Caco-2 (cell line): Measurements from ENCODE around the gene RACK1. TPM values are rescaled to one million over a fixed set of nuclear protein-coding genes. Genes with fewer than 3 reads are reported as not detected.
"Not testable (repeated sequence)": the region's sequence is repeated elsewhere in the genome, so short reads cannot be mapped to it uniquely, and the experiment has no call there.

Experiments
- BruUV-seq: library from RNA; stranded (reverse); fragments of 400-500 nt; replicated peaks from 2 replicates; lab custom pipeline; 2021; lab: Mats Ljungman, UMichigan
- CTCF ChIA-PET: fragments of 300-600 bp; sonication (Branson Sonifier 250); formaldehyde crosslinking; loops from one replicate; lab custom pipeline; 2022; ENCODE audit warnings: antibody characterized with exemption; lab: Charles Lee
- POLR2A ChIA-PET: fragments of 300-600 bp; sonication (Branson Sonifier 250); formaldehyde crosslinking; loops from one replicate; lab custom pipeline; 2022; ENCODE audit warnings: antibody characterized with exemption; lab: Charles Lee
- DNase-seq, 2 experiments: peaks; one replicate each; pipeline versions ENCODE4 v3.0.0 to v3.0.0-alpha.2; 2020 to 2022
- H3K27me3 ChIP-seq: replicated peaks from 2 replicates; pipeline ENCODE4 v1.6.0; 2011; ENCODE audit warnings: low read length; ENCODE audit not compliant: control insufficient read depth, insufficient read depth
- H3K36me3 ChIP-seq: 2 replicates; pipeline ENCODE4 v1.5.1; 2011; ENCODE audit warnings: low read length; ENCODE audit not compliant: control insufficient read depth, insufficient read depth
- H3K4me1 ChIP-seq: fragments of 250-450 bp; sonication (Bioruptor Pico); 2 replicates; pipeline ENCODE4 v1.5.1; 2020; ENCODE audit warnings: mild to moderate bottlenecking
- H3K4me3 ChIP-seq: 2 replicates; pipeline ENCODE4 v1.5.1; 2011; ENCODE audit warnings: low read depth, mild to moderate bottlenecking, control low read depth, low read length
- H3K9me3 ChIP-seq: fragments of 250-450 bp; sonication (Bioruptor Pico); 2 replicates; pipeline ENCODE4 v1.5.1; 2020; ENCODE audit warnings: mild to moderate bottlenecking, moderate library complexity
- H3K27ac Mint-ChIP-seq: one replicate; pipeline ENCODE4 v1.8.0; 2022; ENCODE audit warnings: mixed read lengths; ENCODE audit not compliant: unreplicated experiment
- H3K27me3 Mint-ChIP-seq: one replicate; pipeline ENCODE4 v1.8.0; 2022; ENCODE audit warnings: mixed read lengths; ENCODE audit not compliant: insufficient read depth, unreplicated experiment
- H3K36me3 Mint-ChIP-seq: one replicate; pipeline ENCODE4 v1.8.0; 2022; ENCODE audit warnings: mild to moderate bottlenecking, mixed read lengths; ENCODE audit not compliant: insufficient read depth, unreplicated experiment
- H3K4me1 Mint-ChIP-seq: one replicate; pipeline ENCODE4 v1.8.0; 2022; ENCODE audit warnings: low read depth, mixed read lengths; ENCODE audit not compliant: unreplicated experiment
- H3K4me3 Mint-ChIP-seq: one replicate; pipeline ENCODE4 v1.8.0; 2022; ENCODE audit warnings: mild to moderate bottlenecking, moderate library complexity, mixed read lengths; ENCODE audit not compliant: unreplicated experiment
- H3K9me3 Mint-ChIP-seq: one replicate; pipeline ENCODE4 v1.8.0; 2022; ENCODE audit warnings: mixed read lengths; ENCODE audit not compliant: unreplicated experiment
- intact Hi-C: fragments of 100-400 bp; cut with micrococcal nuclease; formaldehyde crosslinking; loops from one replicate; pipeline ENCODE4 v1.10.0; 2022; ENCODE audit not compliant: unreplicated experiment
- total RNA-seq: library from RNA; stranded (reverse); gene quantifications from 2 replicates; pipeline ENCODE4 v1.2.3, GENCODE V29; 2022
- TF ChIP-seq, protein P1 (sequence below), 2 experiments: fragments of 200-600 bp in 1 of 2; IDR thresholded peaks; 1 replicate in 1 of 2; 2 replicates in 1 of 2; pipeline versions ENCODE4 v1.5.1 to v1.8.0; 2011 to 2022; ENCODE audit warnings: antibody characterized with exemption in 1 of 2, control low read depth in 1 of 2, inconsistent platforms in 1 of 2, low read depth in 1 of 2, low read length in 1 of 2, mild to moderate bottlenecking in 1 of 2, moderate library complexity in 1 of 2; ENCODE audit not compliant: insufficient read depth in 1 of 2, severe bottlenecking in 1 of 2, unreplicated experiment in 1 of 2

The RACK1 gene
- total RNA-seq, 1 experiment from 2014 or later, result 2,098 TPM

GRCh38 chr5:181271081-181271480, 27.4 kb upstream of the RACK1 start:
- POLR2A ChIA-PET, result no interaction called here
- H3K36me3 ChIP-seq, result no peaks in the 10 kb centered on the region
- H3K9me3 ChIP-seq, result no peaks in the 10 kb centered on the region
- Mint-ChIP-seq H3K4me3 (no peak overlapping the region), H3K27me3 (no peaks in the 10 kb centered on the region), H3K36me3 (no peaks in the 10 kb centered on the region), H3K9me3 (no peaks in the 10 kb centered on the region), H3K27ac (no peak overlapping the region), H3K4me1 (no peaks in the 10 kb centered on the region)
- intact Hi-C loops, result no loop called here
- H3K4me3 ChIP-seq, result no peak overlapping the region
- no TSS peak for BruUV-seq
- no peak for DNase-seq
- H3K27me3 ChIP-seq, result no peaks in the 10 kb centered on the region
- peaks cover 10% of the 10 kb centered on the region for H3K4me1 ChIP-seq
- TF ChIP-seq, protein P1, sequence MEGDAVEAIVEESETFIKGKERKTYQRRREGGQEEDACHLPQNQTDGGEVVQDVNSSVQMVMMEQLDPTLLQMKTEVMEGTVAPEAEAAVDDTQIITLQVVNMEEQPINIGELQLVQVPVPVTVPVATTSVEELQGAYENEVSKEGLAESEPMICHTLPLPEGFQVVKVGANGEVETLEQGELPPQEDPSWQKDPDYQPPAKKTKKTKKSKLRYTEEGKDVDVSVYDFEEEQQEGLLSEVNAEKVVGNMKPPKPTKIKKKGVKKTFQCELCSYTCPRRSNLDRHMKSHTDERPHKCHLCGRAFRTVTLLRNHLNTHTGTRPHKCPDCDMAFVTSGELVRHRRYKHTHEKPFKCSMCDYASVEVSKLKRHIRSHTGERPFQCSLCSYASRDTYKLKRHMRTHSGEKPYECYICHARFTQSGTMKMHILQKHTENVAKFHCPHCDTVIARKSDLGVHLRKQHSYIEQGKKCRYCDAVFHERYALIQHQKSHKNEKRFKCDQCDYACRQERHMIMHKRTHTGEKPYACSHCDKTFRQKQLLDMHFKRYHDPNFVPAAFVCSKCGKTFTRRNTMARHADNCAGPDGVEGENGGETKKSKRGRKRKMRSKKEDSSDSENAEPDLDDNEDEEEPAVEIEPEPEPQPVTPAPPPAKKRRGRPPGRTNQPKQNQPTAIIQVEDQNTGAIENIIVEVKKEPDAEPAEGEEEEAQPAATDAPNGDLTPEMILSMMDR (IDR thresholded peaks at IDR 0.05; ENCODE audit: insufficient read depth in 1 of 2, low read depth in 1 of 2, low read length in 1 of 2, severe bottlenecking in 1 of 2, unreplicated experiment in 1 of 2), result no peak
- CTCF ChIA-PET, result no interaction called here

DNA sequence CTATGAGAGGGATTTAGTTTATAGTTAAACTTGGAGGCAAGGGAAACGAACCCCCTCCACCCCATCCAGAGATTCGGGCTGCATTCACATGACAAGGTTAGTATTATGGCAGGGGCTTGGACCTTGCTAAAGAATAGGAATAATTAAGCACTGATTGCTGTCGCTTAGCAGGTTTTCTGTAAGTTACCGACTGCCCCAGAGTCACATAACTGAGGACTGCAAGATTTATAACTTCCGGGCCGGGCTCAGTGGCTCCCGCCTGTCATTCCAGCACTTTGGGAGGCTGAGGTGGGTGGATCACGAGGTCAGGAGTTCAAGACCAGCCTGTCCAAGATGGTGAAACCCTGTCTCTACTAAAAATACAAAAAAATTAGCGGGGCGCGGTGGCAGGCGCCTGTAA, 24.2 kb upstream of the RACK1 start:
- H3K9me3 Mint-ChIP-seq, intact Hi-C loops, CTCF ChIA-PET, H3K36me3 Mint-ChIP-seq, POLR2A ChIA-PET, BruUV-seq, H3K4me3 ChIP-seq, H3K4me1 Mint-ChIP-seq, H3K36me3 ChIP-seq, H3K27me3 ChIP-seq, H3K9me3 ChIP-seq, H3K4me3 Mint-ChIP-seq, H3K27me3 Mint-ChIP-seq, DNase-seq: not testable (repeated sequence)
- peak overlapping the region; percentile 55 for H3K27ac Mint-ChIP-seq
- H3K4me1 ChIP-seq, result peaks cover 10% of the 10 kb centered on the region

GRCh38 chr5:181267291-181267904, 23.7 kb upstream of the RACK1 start:
- intact Hi-C loops, H3K27me3 Mint-ChIP-seq: not testable (repeated sequence)

More at GRCh38 chr5:181267291-181267904, 23.7 kb upstream of the RACK1 start:
- POLR2A ChIA-PET, H3K36me3 Mint-ChIP-seq, CTCF ChIA-PET, H3K4me1 Mint-ChIP-seq, H3K4me3 Mint-ChIP-seq, BruUV-seq, H3K27me3 ChIP-seq, H3K9me3 Mint-ChIP-seq, H3K36me3 ChIP-seq, H3K4me3 ChIP-seq, H3K9me3 ChIP-seq: not testable (repeated sequence)
- peaks cover 10% of the 10 kb centered on the region for H3K4me1 ChIP-seq
- peak overlapping the region; percentile 55 for H3K27ac Mint-ChIP-seq
- peak; percentile 66 to 76 for DNase-seq
- TF ChIP-seq, protein P1 (IDR thresholded peaks at IDR 0.05; ENCODE audit: insufficient read depth in 1 of 2, low read depth in 1 of 2, low read length in 1 of 2, severe bottlenecking in 1 of 2, unreplicated experiment in 1 of 2), result peak in 1 of 2 experiments; percentile 25
